PC-3 (cell line): ENCODE data around the gene NYAP1.

Experiments used
- CTCF ChIP-seq: fragments of 300-600 bp; sonication (generic); conservative IDR thresholded peaks from 2 replicates; pipeline ENCODE4 v1.5.1; 2017; ENCODE audit warnings: antibody characterized with exemption, low read depth, mild to moderate bottlenecking, low read length
- EZH2 ChIP-seq: fragments of 300-600 bp; sonication (generic); IDR thresholded peaks from one replicate; pipeline ENCODE4 v1.6.1; 2017; ENCODE audit warnings: antibody characterized with exemption, mild to moderate bottlenecking, low read length; ENCODE audit not compliant: unreplicated experiment
- EZH2phosphoT487 ChIP-seq: fragments of 300-600 bp; sonication (generic); IDR thresholded peaks from 2 replicates; pipeline ENCODE4 v1.6.1; 2018; ENCODE audit warnings: mild to moderate bottlenecking, antibody characterized with exemption, low read length, borderline replicate concordance

GRCh38 chr7:100510437-100511239 is 26.9 kb downstream of the NYAP1 start:
- TF ChIP-seq CTCF, result no peak
- no peak for TF ChIP-seq EZH2
- no peak for TF ChIP-seq EZH2phosphoT487
